Stimulated activated CD8-positive, alpha-beta memory T cell treated with anti-CD3 and anti-CD28 coated beads, Interleukin-12 subunit alpha, Interleukin-12 subunit beta, amount 100 ng/mL, for 4 hours (primary cell): ENCODE data around the gene PKP3.
A peak's percentile ranks its signal among the peaks of the same experiment; 100 is the strongest.
"Not testable (repeated sequence)": the region's sequence is repeated elsewhere in the genome, so short reads cannot be mapped to it uniquely, and the experiment has no call there.

Source experiments
- DNase-seq: peaks from one replicate; pipeline ENCODE4 v3.0.0-alpha.2; 2020; ENCODE audit warnings: low read depth

PKP3 gene

GRCh38 chr11:429931-430456, 36.0 kb downstream of the PKP3 start:
- DNase-seq, result no peak

- no peak for DNase-seq
Measured at GRCh38 chr11:431921-432320, 37.9 kb downstream of the PKP3 start.

GRCh38 chr11:432501-433100, 38.6 kb downstream of the PKP3 start:
- no peak for DNase-seq

- DNase-seq, result no peak
Measured at GRCh38 chr11:433111-433510, 39.1 kb downstream of the PKP3 start.

- no peak for DNase-seq
Measured at GRCh38 chr11:433641-434040, 39.6 kb downstream of the PKP3 start.

GRCh38 chr11:434496-434895, 40.5 kb downstream of the PKP3 start:
- DNase-seq, result no peak

GRCh38 chr11:434999-435740, 41.2 kb downstream of the PKP3 start:
- DNase-seq, result not testable (repeated sequence)

- no peak for DNase-seq
Measured at GRCh38 chr11:437228-437870, 43.3 kb downstream of the PKP3 start.

GRCh38 chr11:438101-438844, 44.3 kb downstream of the PKP3 start:
- no peak for DNase-seq

- DNase-seq, result no peak
Measured at GRCh38 chr11:439315-440064, 45.5 kb downstream of the PKP3 start.

GRCh38 chr11:440065-441042, 46.3 kb downstream of the PKP3 start:
- no peak for DNase-seq

GRCh38 chr11:441043-441417, 47.0 kb downstream of the PKP3 start:
- no peak for DNase-seq

- DNase-seq, result peak; percentile 32
Measured at GRCh38 chr11:441418-442274, 47.6 kb downstream of the PKP3 start, which contains the start of gene ANO9. ANO9 (minus strand) TSS chr11:442011; CDS start chr11:441926, 85 bp downstream.

- DNase-seq, result no peak
Measured at GRCh38 chr11:442611-443081, 48.6 kb downstream of the PKP3 start.

GRCh38 chr11:443542-444199, 49.7 kb downstream of the PKP3 start:
- DNase-seq, result no peak

GRCh38 chr11:444396-445144, 50.6 kb downstream of the PKP3 start:
- DNase-seq, result no peak

- DNase-seq, result no peak
Measured at GRCh38 chr11:445765-446588, 52.0 kb downstream of the PKP3 start.
